H9 (cell line): ENCODE results near the gene RPS23. TPM values are rescaled to one million over a fixed set of nuclear protein-coding genes. Genes with fewer than 3 reads are reported as not detected.

Source experiments
- DNase-seq: peaks from one replicate; pipeline ENCODE4 v3.0.0-alpha.2; 2017
- H2AFZ ChIP-seq: one replicate; pipeline ENCODE4 v1.6.1; 2013; ENCODE audit warnings: mild to moderate bottlenecking, low read length, control low read depth, moderate library complexity
- H2AK5ac ChIP-seq: 2 replicates; pipeline ENCODE4 v1.6.1; 2013; ENCODE audit warnings: low read length, control low read depth, mixed read lengths; ENCODE audit not compliant: insufficient read length
- H2BK120ac ChIP-seq: one replicate; pipeline ENCODE4 v1.6.1; 2013; ENCODE audit warnings: low read depth, mild to moderate bottlenecking, low read length, control low read depth, inconsistent platforms; ENCODE audit not compliant: poor library complexity, severe bottlenecking
- H2BK12ac ChIP-seq: 2 replicates; pipeline ENCODE4 v1.6.1; 2013; ENCODE audit warnings: low read length, control low read depth, mixed read lengths, low read depth; ENCODE audit not compliant: insufficient read length
- H2BK15ac ChIP-seq: 2 replicates; pipeline ENCODE4 v1.6.1; 2013; ENCODE audit warnings: low read depth, low read length, control low read depth
- H2BK20ac ChIP-seq: one replicate; pipeline ENCODE4 v1.6.1; 2013; ENCODE audit warnings: low read depth, mild to moderate bottlenecking, low read length, control low read depth, inconsistent platforms; ENCODE audit not compliant: poor library complexity, severe bottlenecking
- H2BK5ac ChIP-seq: 2 replicates; pipeline ENCODE4 v1.6.1; 2013; ENCODE audit warnings: low read length, control low read depth, mixed read lengths; ENCODE audit not compliant: insufficient read length
- H3K14ac ChIP-seq: 2 replicates; pipeline ENCODE4 v1.6.1; 2013; ENCODE audit warnings: low read length, control low read depth; ENCODE audit not compliant: insufficient read depth
- H3K18ac ChIP-seq: 2 replicates; pipeline ENCODE4 v1.6.1; 2013; ENCODE audit warnings: low read depth, mild to moderate bottlenecking, mixed read lengths, low read length, control low read depth; ENCODE audit not compliant: insufficient read length
- H3K23ac ChIP-seq: 2 replicates; pipeline ENCODE4 v1.6.1; 2013; ENCODE audit warnings: low read length, control low read depth, mixed read lengths, low read depth; ENCODE audit not compliant: insufficient read length
- H3K23me2 ChIP-seq: 2 replicates; pipeline ENCODE4 v1.6.1; 2013; ENCODE audit warnings: low read depth, mild to moderate bottlenecking, mixed read lengths, low read length, control low read depth; ENCODE audit not compliant: insufficient read length, poor library complexity, severe bottlenecking
- H3K27ac ChIP-seq: 2 replicates; pipeline ENCODE4 v1.5.1; 2013; ENCODE audit warnings: low read length, control low read depth, mixed read lengths, low read depth; ENCODE audit not compliant: insufficient read length
- H3K27me3 ChIP-seq: 2 replicates; pipeline ENCODE4 v1.6.1; 2013; ENCODE audit warnings: low read length, control low read depth, inconsistent platforms; ENCODE audit not compliant: insufficient read depth
- H3K4ac ChIP-seq: 2 replicates; pipeline ENCODE4 v1.6.1; 2013; ENCODE audit warnings: low read depth, mild to moderate bottlenecking, control low read depth, inconsistent platforms, low read length, moderate library complexity
- H3K4me1 ChIP-seq: 2 replicates; pipeline ENCODE4 v1.6.1; 2013; ENCODE audit warnings: low read length, control low read depth, inconsistent platforms; ENCODE audit not compliant: insufficient read depth
- H3K4me2 ChIP-seq: 2 replicates; pipeline ENCODE4 v1.6.1; 2013; ENCODE audit warnings: low read length, control low read depth, mixed read lengths; ENCODE audit not compliant: insufficient read length, insufficient read depth
- H3K56ac ChIP-seq: 2 replicates; pipeline ENCODE4 v1.6.1; 2013; ENCODE audit warnings: low read depth, mild to moderate bottlenecking, mixed read lengths, low read length, control low read depth; ENCODE audit not compliant: insufficient read length
- H3K79me1 ChIP-seq: 2 replicates; pipeline ENCODE4 v1.6.1; 2013; ENCODE audit warnings: low read depth, mild to moderate bottlenecking, moderate library complexity, low read length, control low read depth, inconsistent platforms; ENCODE audit not compliant: insufficient read depth, poor library complexity, severe bottlenecking
- H3K79me2 ChIP-seq: 2 replicates; pipeline ENCODE4 v1.6.1; 2013; ENCODE audit warnings: low read length, control low read depth, inconsistent platforms; ENCODE audit not compliant: insufficient read depth
- H3K9ac ChIP-seq: 2 replicates; pipeline ENCODE4 v1.6.1; 2013; ENCODE audit warnings: low read length, control low read depth, mixed read lengths; ENCODE audit not compliant: insufficient read length; ENCODE audit errors: extremely low read depth
- H3K9me3 ChIP-seq: one replicate; pipeline ENCODE4 v1.6.1; 2013; ENCODE audit warnings: low read depth, low read length, inconsistent platforms; ENCODE audit not compliant: control insufficient read depth
- H3T11ph ChIP-seq: one replicate; pipeline ENCODE4 v1.6.1; 2013; ENCODE audit warnings: mild to moderate bottlenecking, low read length, control low read depth, inconsistent platforms
- H4K20me1 ChIP-seq: one replicate; pipeline ENCODE4 v1.6.1; 2013; ENCODE audit not compliant: control insufficient read depth, insufficient read length, insufficient read depth
- H4K5ac ChIP-seq: 2 replicates; pipeline ENCODE4 v1.6.1; 2013; ENCODE audit warnings: low read depth, mild to moderate bottlenecking, mixed read lengths, low read length, control low read depth; ENCODE audit not compliant: insufficient read length
- H4K8ac ChIP-seq: replicated peaks from 2 replicates; pipeline ENCODE4 v1.6.1; 2013; ENCODE audit warnings: low read length, control low read depth, mixed read lengths, low read depth; ENCODE audit not compliant: insufficient read length
- H4K91ac ChIP-seq: 2 replicates; pipeline ENCODE4 v1.6.1; 2013; ENCODE audit warnings: low read depth, mild to moderate bottlenecking, moderate library complexity, mixed read lengths, low read length, control low read depth; ENCODE audit not compliant: insufficient read length
- H3K27ac Mint-ChIP-seq, 3 experiments: 2 replicates in 2 of 3; 3 replicates in 1 of 3; pipeline ENCODE4 v1.8.0; 2020 to 2021; ENCODE audit warnings: mixed read lengths in 3 of 3, mild to moderate bottlenecking in 1 of 3, moderate library complexity in 1 of 3
- H3K27me3 Mint-ChIP-seq: 2 replicates; pipeline ENCODE4 v1.8.0; 2021; ENCODE audit warnings: low read depth, mild to moderate bottlenecking, moderate library complexity, mixed read lengths
- H3K36me3 Mint-ChIP-seq, 3 experiments: 2 replicates in 2 of 3; 3 replicates in 1 of 3; pipeline ENCODE4 v1.8.0; 2020 to 2021; ENCODE audit warnings: low read depth in 3 of 3, mixed read lengths in 3 of 3; ENCODE audit not compliant: insufficient read depth in 1 of 3
- H3K4me1 Mint-ChIP-seq, 2 experiments: 2 replicates each; pipeline ENCODE4 v1.8.0; 2020; ENCODE audit warnings: mixed read lengths in 2 of 2
- H3K4me3 Mint-ChIP-seq, 2 experiments: 2 replicates in 1 of 2; 3 replicates in 1 of 2; pipeline ENCODE4 v1.8.0; 2020 to 2021; ENCODE audit warnings: mild to moderate bottlenecking in 2 of 2, mixed read lengths in 2 of 2, moderate library complexity in 1 of 2
- H3K9me3 Mint-ChIP-seq, 2 experiments: 2 replicates in 1 of 2; 3 replicates in 1 of 2; pipeline ENCODE4 v1.8.0; 2020; ENCODE audit warnings: mild to moderate bottlenecking in 2 of 2, mixed read lengths in 2 of 2, moderate library complexity in 1 of 2
- CTCF ChIP-seq: fragments of 200-600 bp; sonication (generic); conservative IDR thresholded peaks from 3 replicates; pipeline ENCODE4 v1.8.0; 2021; ENCODE audit warnings: antibody characterized with exemption, mild to moderate bottlenecking
- WGBS: extraction: QIAGEN DNeasy Blood & Tissue Kit; methylation state at CpG from one replicate; pipeline ENCODE4 v1.1.7; 2013; ENCODE audit warnings: missing lambda C conversion rate, low lambda C conversion rate, mixed read lengths; ENCODE audit not compliant: insufficient read length; ENCODE audit errors: extremely low coverage; 5-methylcytosine and 5-hydroxymethylcytosine counted together
- total RNA-seq: library from RNA; stranded (reverse); gene quantifications from 2 replicates; pipeline ENCODE4 v1.2.1, GENCODE V29; 2021

The RPS23 gene
- total RNA-seq, 1 experiment from 2014 or later: 2,916 TPM

DNA sequence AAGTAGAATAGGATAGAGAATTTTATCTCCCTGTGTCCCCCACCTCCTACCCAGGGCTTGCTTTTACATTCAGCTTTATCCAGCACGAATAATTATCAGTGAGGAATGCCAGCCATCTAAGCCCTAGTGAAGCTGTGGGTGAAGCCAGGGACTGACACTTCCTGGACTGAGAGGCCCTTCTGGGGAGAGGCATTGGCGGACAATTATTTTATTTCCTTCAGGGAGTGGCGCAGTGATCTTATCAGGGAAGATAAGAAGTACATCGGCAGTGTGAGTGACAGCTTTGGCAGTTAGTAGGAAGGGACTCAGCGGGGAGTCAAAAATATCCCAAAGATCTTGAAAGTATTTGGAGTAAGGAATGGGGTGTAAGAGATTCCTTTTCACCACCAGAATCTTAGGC, 34.9 kb upstream of the RPS23 start:
- Histone ChIP-seq H3K23me2 (no peaks in the 10 kb centered on the region), H4K5ac (no peak overlapping the region), H2BK12ac (no peak overlapping the region), H2BK15ac (no peak overlapping the region), H2BK5ac (no peak overlapping the region), H3K18ac (no peak overlapping the region), H4K20me1 (no peaks in the 10 kb centered on the region), H3K27me3 (no peaks in the 10 kb centered on the region), H2BK120ac (no peak overlapping the region), H2AK5ac (no peak overlapping the region), H3K27ac (no peak overlapping the region), H3T11ph (no peak overlapping the region), H3K79me2 (no peaks in the 10 kb centered on the region), H3K23ac (no peak overlapping the region), H3K4me2 (no peak overlapping the region), H4K91ac (no peak overlapping the region), H2BK20ac (no peak overlapping the region), H3K9ac (no peak overlapping the region), H2AFZ (no peak overlapping the region), H3K14ac (no peak overlapping the region), H3K4ac (no peak overlapping the region), H3K79me1 (no peaks in the 10 kb centered on the region), H3K4me1 (no peaks in the 10 kb centered on the region; the same call in 1 of the 2 replicates), H3K56ac (no peak overlapping the region), H4K8ac (no peak overlapping the region), H3K9me3 (no peaks in the 10 kb centered on the region)
- H3K4me1 Mint-ChIP-seq: peaks cover 10 to 22% of the 10 kb centered on the region in 2 experiments
- H3K27ac Mint-ChIP-seq: no peak overlapping the region
- H3K27me3 Mint-ChIP-seq: no peaks in the 10 kb centered on the region
- no peak overlapping the region for H3K4me3 Mint-ChIP-seq
- no CpG with 5 or more reads among the region's 5 CpGs for WGBS
- DNase-seq: no peak
- TF ChIP-seq CTCF: no peak
- peaks cover 7 to 14% of the 10 kb centered on the region in 2 experiments for H3K9me3 Mint-ChIP-seq
- peaks cover 8 to 18% (median 9%) of the 10 kb centered on the region in 3 experiments for H3K36me3 Mint-ChIP-seq
